Measurements from ENCODE around the gene TNIK.
"Not testable (repeated sequence)": the region's sequence is repeated elsewhere in the genome, so short reads cannot be mapped to it uniquely, and the experiment has no call there.

The TNIK gene

GRCh38 chr3:171330938-171331337 is 129.3 kb downstream of the TNIK start:
- no peak for DNase-seq

- DNase-seq, result no peak
Measured at GRCh38 chr3:171329746-171330145, 130.5 kb downstream of the TNIK start.

DNA sequence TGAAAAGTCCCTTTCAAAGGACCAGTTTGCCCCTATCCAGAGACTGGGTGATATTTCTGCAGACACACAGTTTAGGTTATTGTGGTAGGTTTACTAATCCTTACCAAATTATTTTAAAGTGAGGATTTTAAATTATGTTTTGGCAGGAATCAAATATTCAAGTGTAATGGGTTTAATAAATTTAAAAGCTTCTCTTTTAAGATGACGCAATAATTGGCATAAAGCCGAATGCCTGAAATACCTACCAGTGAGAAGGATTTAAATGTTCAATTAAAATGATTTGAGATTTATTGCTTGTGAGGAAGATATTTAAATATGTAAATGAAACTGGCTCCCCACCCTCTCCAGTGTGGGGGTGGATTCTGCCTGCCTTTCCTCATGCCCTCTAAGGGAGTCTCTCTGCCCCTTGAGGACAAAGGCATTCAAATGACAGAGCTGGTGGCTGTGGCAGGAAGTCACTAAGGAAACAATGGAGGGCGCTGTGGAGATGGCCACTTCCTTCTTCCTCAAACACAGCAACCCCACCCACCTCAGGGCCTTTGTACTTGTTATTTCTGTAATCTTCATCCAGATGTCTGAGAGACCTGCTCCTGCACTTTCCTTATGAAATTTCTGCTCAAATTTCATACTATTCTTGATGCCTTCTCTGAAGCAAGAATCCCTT is 131.7 kb downstream of the TNIK start:
- no peak for DNase-seq

GRCh38 chr3:171327441-171328174 is 132.6 kb downstream of the TNIK start:
- DNase-seq, result no peak

DNA sequence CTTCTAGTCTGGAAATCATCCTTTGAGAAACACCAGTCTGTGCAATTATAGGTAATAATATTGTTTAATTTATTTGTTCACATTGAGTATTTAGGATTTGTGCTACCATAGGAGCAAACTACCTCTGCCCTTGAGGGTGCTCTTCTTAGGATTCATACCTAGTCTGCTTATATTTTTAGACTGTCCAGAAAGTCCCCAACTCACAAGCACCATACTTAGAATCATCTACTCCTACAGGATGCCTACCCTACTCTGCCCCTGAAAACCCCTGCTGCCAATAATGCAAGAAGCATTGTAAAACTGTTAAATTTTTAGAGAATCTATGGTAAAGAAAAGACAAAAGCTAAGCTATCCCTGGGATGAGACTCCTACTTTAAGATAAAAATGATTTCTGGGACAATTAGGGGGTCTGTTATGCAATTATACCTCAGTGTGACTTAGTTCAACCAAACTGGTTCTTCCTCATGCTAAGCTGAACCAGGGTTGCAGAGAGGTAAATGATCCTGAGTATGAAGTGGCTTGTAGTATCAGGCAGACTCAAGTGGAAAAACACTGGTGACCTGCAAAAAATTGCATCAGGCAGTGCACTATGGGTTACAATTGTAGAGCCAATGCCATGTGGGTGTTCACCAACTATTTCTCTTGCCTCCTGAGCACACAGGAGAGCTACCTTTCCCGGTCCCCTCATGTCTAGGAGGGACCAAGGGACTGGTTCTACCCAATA is 133.3 kb downstream of the TNIK start:
- no peak for DNase-seq

DNA sequence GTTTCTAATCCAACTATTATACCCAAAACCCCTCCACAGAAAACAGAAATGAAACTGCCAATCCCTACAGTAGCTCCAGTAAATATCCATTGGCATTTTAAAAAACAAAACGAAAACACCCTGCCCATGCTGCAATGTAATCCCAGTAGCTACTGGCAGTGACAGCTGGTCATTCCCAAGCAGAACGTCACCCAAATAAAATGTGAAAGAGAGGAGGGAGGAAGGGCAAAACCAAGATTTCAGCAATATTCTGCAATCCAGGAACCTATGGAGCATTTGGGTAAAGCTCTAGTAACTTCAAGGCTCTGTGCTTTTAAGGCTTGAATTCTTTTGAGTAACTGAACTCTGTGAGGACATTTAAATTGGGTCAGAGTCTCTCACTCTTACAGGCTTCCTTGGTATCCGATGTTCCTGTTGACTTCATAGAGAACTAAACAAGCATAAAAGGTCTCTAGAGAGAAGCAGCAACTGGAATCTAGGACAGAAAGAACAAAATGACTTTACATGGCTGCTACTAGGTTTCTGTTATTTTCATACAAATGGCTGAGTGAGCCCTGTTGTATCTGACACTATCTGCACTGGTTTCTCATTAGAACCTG is 136.2 kb downstream of the TNIK start:
- no peak for DNase-seq

GRCh38 chr3:171321559-171322360 is 138.4 kb downstream of the TNIK start:
- DNase-seq, result no peak

- DNase-seq, result no peak
Measured at GRCh38 chr3:171320750-171321558, 139.3 kb downstream of the TNIK start.

DNA sequence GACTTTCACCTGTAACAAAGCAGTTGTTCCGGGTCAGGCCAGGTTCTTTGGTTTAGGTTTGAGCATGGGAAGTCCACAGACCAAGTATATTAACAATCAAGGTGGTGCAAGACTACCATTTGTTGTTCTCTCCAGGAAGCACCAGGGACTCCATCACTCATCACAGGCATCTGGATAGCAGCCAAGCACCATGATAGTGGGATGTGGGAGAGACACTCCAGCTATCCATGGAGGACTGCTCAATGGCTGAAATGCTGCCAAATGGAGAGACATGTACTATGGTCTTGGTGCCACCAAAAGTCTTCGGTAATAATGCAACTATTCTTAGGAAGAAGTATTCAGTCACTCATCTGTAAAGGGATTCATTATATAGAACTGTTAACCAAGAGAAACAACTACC is 143.0 kb downstream of the TNIK start:
- DNase-seq, result peak; percentile 4

DNA sequence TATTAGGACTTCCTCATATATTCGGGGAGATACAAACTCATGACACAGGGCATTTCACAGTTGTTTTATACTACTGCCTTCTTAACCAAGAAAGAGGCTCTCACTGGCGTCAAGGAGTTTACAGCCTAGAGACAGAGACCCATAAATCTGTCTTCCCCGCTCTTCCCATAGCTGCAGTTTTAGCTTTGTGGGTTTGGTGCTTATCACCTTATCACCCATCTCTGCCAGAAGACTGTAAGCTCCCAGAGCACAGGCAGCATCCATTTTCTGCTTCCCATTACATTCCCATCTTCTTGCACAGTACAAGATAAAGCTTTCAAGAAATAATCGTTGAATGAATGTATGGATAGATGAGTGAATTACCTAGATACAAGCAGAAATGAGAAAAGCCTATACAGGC is 144.3 kb downstream of the TNIK start:
- DNase-seq, result no peak

- no peak for DNase-seq
Measured at GRCh38 chr3:171315101-171315500, 145.1 kb downstream of the TNIK start.

GRCh38 chr3:171314341-171314740 is 145.9 kb downstream of the TNIK start:
- no peak for DNase-seq

GRCh38 chr3:171313702-171314101 is 146.5 kb downstream of the TNIK start:
- DNase-seq, result no peak

DNA sequence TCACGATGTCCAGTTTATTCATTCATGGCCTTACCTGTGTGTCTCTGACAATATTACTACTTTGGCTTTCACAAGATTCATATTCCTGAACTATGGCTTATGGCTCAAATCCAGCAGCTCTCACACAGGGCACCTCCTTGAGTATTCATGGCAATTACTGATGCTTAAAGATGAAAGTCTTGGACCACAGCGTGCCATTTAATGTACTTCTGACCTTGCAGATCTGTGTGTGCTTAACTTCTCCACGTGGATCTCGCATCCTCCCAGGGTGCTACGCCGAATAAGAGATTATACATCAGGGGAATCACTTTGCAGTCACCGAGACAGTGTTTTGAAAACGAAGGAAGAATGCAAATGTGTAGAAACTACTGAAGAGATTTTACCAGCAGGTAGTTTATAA is 147.5 kb downstream of the TNIK start:
- DNase-seq, result no peak

- DNase-seq, result no peak
Measured at GRCh38 chr3:171311784-171312183, 148.4 kb downstream of the TNIK start.

GRCh38 chr3:171309906-171310359 is 150.3 kb downstream of the TNIK start:
- no peak for DNase-seq

- no peak for DNase-seq
Measured at GRCh38 chr3:171307988-171308387, 152.2 kb downstream of the TNIK start.

GRCh38 chr3:171307046-171307585 is 153.1 kb downstream of the TNIK start:
- DNase-seq, result no peak

- DNase-seq, result no peak
Measured at GRCh38 chr3:171306631-171307030, 153.6 kb downstream of the TNIK start.

DNA sequence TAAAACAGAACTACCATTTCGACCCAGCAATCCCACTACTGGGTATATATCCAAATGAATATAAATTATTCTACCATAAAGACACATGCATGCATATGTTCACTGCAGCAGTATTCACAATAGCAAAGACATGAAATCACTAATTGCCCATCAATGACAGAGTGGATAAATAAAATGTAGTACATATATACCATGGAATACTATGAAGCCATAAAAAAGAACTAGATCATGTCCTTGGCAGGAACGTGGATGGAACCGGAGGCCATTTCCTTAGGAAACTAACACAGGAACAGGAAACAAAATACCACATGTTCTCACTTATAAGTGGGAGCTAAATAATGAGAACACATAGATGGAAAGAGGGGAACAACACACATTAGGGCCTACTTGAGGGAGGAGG is 154.4 kb downstream of the TNIK start:
- DNase-seq, result not testable (repeated sequence)

DNA sequence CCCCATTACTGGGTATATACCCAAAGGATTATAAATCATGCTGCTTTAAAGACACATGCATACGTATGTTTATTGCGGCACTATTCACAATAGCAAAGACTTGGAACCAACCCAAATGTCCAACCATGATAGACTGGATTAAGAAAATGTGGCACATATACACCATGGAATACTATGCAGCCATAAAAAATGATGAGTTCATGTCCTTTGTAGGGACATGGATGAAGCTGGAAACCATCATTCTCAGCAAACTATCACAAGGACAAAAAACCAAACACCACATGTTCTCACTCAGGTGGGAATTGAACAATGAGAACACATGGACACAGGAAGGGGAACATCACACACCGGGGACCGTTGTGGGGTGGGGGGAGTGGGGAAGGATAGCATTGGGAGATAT is 155.7 kb downstream of the TNIK start:
- DNase-seq, result not testable (repeated sequence)
